GM12878 (cell line): Measurements from ENCODE around the gene NUB1. TPM values are rescaled to one million over a fixed set of nuclear protein-coding genes. Genes with fewer than 3 reads are reported as not detected.

Source experiments
- ATAC-seq: fragments of 200-7000 bp; cut with Tn5 transposase; 3 replicates; pipeline ENCODE4 v1.9.1; 2020; ENCODE audit warnings: mild to moderate bottlenecking, moderate library complexity
- BruUV-seq: library from RNA; stranded (reverse); fragments of 400-500 nt; replicated peaks from 2 replicates; lab custom pipeline; 2021; lab: Mats Ljungman, UMichigan
- CTCF ChIA-PET: fragments of 300-600 bp; sonication (Branson Sonifier 250); formaldehyde crosslinking; extraction: SDS; loops from one replicate; lab custom pipeline; 2021; ENCODE audit warnings: inconsistent platforms; lab: Yijun Ruan, JAX
- POLR2A ChIA-PET: fragments of 350-600 bp; formaldehyde crosslinking; extraction: SDS; loops from one replicate; lab custom pipeline; 2021; ENCODE audit warnings: inconsistent platforms; lab: Charles Lee
- RAD21 ChIA-PET: fragments of 300-600 bp; sonication (Branson Sonifier 250); formaldehyde crosslinking; loops from one replicate; lab custom pipeline; 2023; ENCODE audit warnings: antibody characterized with exemption; ENCODE audit not compliant: unreplicated experiment; lab: Charles Lee
- SMC1A ChIA-PET: fragments of 300-600 bp; sonication (Branson Sonifier 250); formaldehyde crosslinking; loops from one replicate; lab custom pipeline; 2023; ENCODE audit not compliant: unreplicated experiment, uncharacterized antibody; lab: Charles Lee
- DNase-seq: peaks from one replicate; pipeline ENCODE4 v3.0.0-alpha.2; 2011; ENCODE audit warnings: low read depth, low spot score
- FAIRE-seq: peaks from 3 replicates; lab custom pipeline; 2011; peaks lifted over from hg19 to GRCh38; lab: Jason Lieb, UNC
- H2AFZ ChIP-seq: 2 replicates; pipeline ENCODE4 v1.6.0; 2011; ENCODE audit warnings: low read depth, low read length, control low read depth; ENCODE audit not compliant: control insufficient read depth
- H3K27ac ChIP-seq: 2 replicates; pipeline ENCODE4 v1.5.1; 2011; ENCODE audit warnings: control low read depth; ENCODE audit not compliant: control insufficient read depth, insufficient read depth
- H3K27me3 ChIP-seq, 2 experiments: replicated peaks in 1 of 2; 2 replicates each; pipeline versions ENCODE4 v1.6.0 to v1.6.1; 2011; ENCODE audit warnings: low read length in 1 of 2; ENCODE audit not compliant: control insufficient read depth in 2 of 2, insufficient read depth in 2 of 2
- H3K36me3 ChIP-seq, 2 experiments: 2 replicates each; pipeline ENCODE4 v1.5.1; 2011; ENCODE audit warnings: low read length in 1 of 2; ENCODE audit not compliant: control insufficient read depth in 2 of 2, insufficient read depth in 2 of 2
- H3K4me1 ChIP-seq: 2 replicates; pipeline ENCODE4 v1.6.1; 2011; ENCODE audit warnings: mild to moderate bottlenecking, low read length, moderate library complexity, mixed read lengths; ENCODE audit not compliant: control insufficient read depth, insufficient read depth
- H3K4me2 ChIP-seq: 2 replicates; pipeline ENCODE4 v1.6.0; 2011; ENCODE audit warnings: control low read depth; ENCODE audit not compliant: control insufficient read depth, insufficient read depth
- H3K4me3 ChIP-seq: fragments of 200-600 bp; sonication (generic); 2 replicates; pipeline ENCODE4 v1.5.1; 2016
- H3K79me2 ChIP-seq: 2 replicates; pipeline ENCODE4 v1.6.0; 2011; ENCODE audit warnings: low read length; ENCODE audit not compliant: control insufficient read depth, insufficient read depth
- H3K9ac ChIP-seq: 2 replicates; pipeline ENCODE4 v1.8.0; 2011; ENCODE audit warnings: low read length, control low read depth, mixed read lengths; ENCODE audit not compliant: control insufficient read depth, insufficient read depth
- H3K9me3 ChIP-seq: replicated peaks from 3 replicates; pipeline ENCODE4 v1.5.1; 2011; ENCODE audit warnings: mild to moderate bottlenecking, low read length; ENCODE audit not compliant: control insufficient read depth, insufficient read depth
- H4K20me1 ChIP-seq: 2 replicates; pipeline ENCODE4 v1.6.0; 2011; ENCODE audit not compliant: control insufficient read depth, insufficient read depth
- CREM ChIP-seq: IDR thresholded peaks from 2 replicates; pipeline ENCODE4 v1.6.1; 2014; ENCODE audit warnings: antibody characterized with exemption, low read depth
- GATAD2B ChIP-seq: fragments of 450-650 bp; conservative IDR thresholded peaks from 2 replicates; pipeline ENCODE4 v1.6.1; 2017; ENCODE audit warnings: low read depth, mild to moderate bottlenecking, moderate library complexity
- KDM1A ChIP-seq: fragments of 200-600 bp; sonication (generic); IDR thresholded peaks from 2 replicates; pipeline ENCODE4 v1.6.1; 2016; ENCODE audit warnings: borderline replicate concordance
- NFIC ChIP-seq: IDR thresholded peaks from 2 replicates; pipeline ENCODE4 v1.6.1; 2012; ENCODE audit warnings: low read depth, mild to moderate bottlenecking, inconsistent platforms, low read length, moderate library complexity
- RELA ChIP-seq: fragments of 450-650 bp; IDR thresholded peaks from 2 replicates; pipeline ENCODE4 v1.8.0; 2014; ENCODE audit warnings: borderline replicate concordance; ENCODE audit not compliant: partially characterized antibody
- RFX5 ChIP-seq: IDR thresholded peaks from 2 replicates; pipeline ENCODE4 v1.6.1; 2011; ENCODE audit warnings: low read depth, low read length, improper control_type of control experiment
- SPI1 ChIP-seq: IDR thresholded peaks from 2 replicates; pipeline ENCODE4 v1.6.1; 2011; ENCODE audit warnings: low read depth, mild to moderate bottlenecking, low read length, moderate library complexity, borderline replicate concordance; ENCODE audit not compliant: insufficient read depth
- ZBED1 ChIP-seq: IDR thresholded peaks from 2 replicates; pipeline ENCODE4 v1.6.1; 2016; ENCODE audit warnings: borderline replicate concordance
- WGBS: methylation state at CpG from one replicate; pipeline ENCODE4 v1.1.6; 2016; ENCODE audit warnings: low lambda C conversion rate; ENCODE audit not compliant: insufficient replicate concordance, insufficient coverage; ENCODE audit errors: missing lambda C conversion rate; 5-methylcytosine and 5-hydroxymethylcytosine counted together
- in situ Hi-C: fragments of 300-500 bp; cut with MboI; formaldehyde crosslinking; loops from 9 replicates; pipeline ENCODE4 v1.14.3; 2018; ENCODE audit warnings: mixed read lengths
- intact Hi-C: fragments of 100-400 bp; cut with micrococcal nuclease; formaldehyde crosslinking; loops from one replicate; pipeline ENCODE4 v1.14.2; 2022; ENCODE audit not compliant: unreplicated experiment
- polyA plus RNA-seq, 11 experiments: library from polyadenylated mRNA; depleted of rRNA in 4 of 11; unstranded in 6 of 11; stranded (reverse) in 5 of 11; fragments of >200 nt; fragmentation: Nextera tagmentation in 4 of 11; fragmentation: Illumina TruSeq in 1 of 11; extraction: Ambion mirVana in 4 of 11; extraction: Trizol in 1 of 11; gene quantifications; 1 replicate in 1 of 11; 2 replicates in 10 of 11; pipeline versions ENCODE4 v1.2.1 to v1.2.3, GENCODE V29; 2011 to 2016; ENCODE audit warnings: inconsistent platforms in 2 of 11, missing spikeins in 2 of 11, low read depth in 1 of 11
- total RNA-seq, 4 experiments: library from RNA; depleted of rRNA in 3 of 4; stranded (reverse); fragments of >200 nt in 3 of 4; fragmentation: Illumina TruSeq in 1 of 4; extraction: Trizol in 1 of 4; gene quantifications; 2 replicates each; pipeline versions ENCODE4 v1.2.1 to v1.2.3, GENCODE V29; 2013 to 2021
- TF ChIP-seq, protein P1 (sequence below): IDR thresholded peaks from 2 replicates; pipeline ENCODE4 v1.6.1; 2012; ENCODE audit warnings: mild to moderate bottlenecking, low read depth, low read length
- TF ChIP-seq, protein P2 (sequence below): fragments of 450-650 bp; IDR thresholded peaks from 2 replicates; pipeline ENCODE4 v1.6.1; 2016; ENCODE audit warnings: mild to moderate bottlenecking
- TF ChIP-seq, protein P3 (sequence below): fragments of 450-650 bp; IDR thresholded peaks from 2 replicates; pipeline ENCODE4 v1.6.1; 2014; ENCODE audit warnings: mild to moderate bottlenecking
- TF ChIP-seq, protein P4 (sequence below): IDR thresholded peaks from 2 replicates; pipeline ENCODE4 v1.6.1; 2011; ENCODE audit warnings: borderline replicate concordance, low read depth, mild to moderate bottlenecking, moderate library complexity, low read length; ENCODE audit not compliant: insufficient read depth, poor library complexity, severe bottlenecking
- TF ChIP-seq, protein P5 (sequence below): fragments of 450-650 bp; IDR thresholded peaks from 2 replicates; pipeline ENCODE4 v1.6.1; 2017; ENCODE audit warnings: mild to moderate bottlenecking

Gene NUB1
- total and polyA plus RNA-seq, 10 of the 15 experiments (the other 5 are each of a cell fraction or from before 2014, with no cell fraction given) = 24.1 to 102 (median 49.0) TPM

DNA sequence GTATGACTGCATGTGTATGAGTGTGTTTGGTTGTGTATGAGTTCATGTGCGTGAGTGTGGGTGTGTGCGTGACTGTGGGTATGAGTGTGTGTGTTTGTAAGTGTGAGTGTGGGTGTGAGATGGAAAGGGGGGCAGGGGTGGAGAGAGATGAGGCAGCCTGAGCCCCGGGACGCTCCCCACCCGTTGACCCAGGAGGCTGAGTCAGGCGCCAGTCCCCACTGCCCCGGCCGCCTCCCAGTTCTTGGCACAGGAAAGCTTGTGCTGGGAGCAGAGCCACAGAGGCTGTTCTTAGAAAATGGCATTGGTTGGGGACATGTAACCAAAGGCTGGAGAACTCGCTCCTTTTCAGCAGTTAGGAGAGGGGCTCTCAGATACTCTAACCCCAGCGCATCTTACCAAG is 27.8 kb upstream of the NUB1 start:
- FAIRE-seq (no peak), ATAC-seq (no peak), DNase-seq (no peak)
- Histone ChIP-seq H2AFZ (no peak overlapping the region), H3K27me3 (no peaks in the 10 kb centered on the region), H3K4me3 (no peak overlapping the region), H3K79me2 (no peaks in the 10 kb centered on the region), H3K27ac (no peak overlapping the region), H3K4me2 (no peak overlapping the region), H4K20me1 (no peaks in the 10 kb centered on the region), H3K9ac (no peak overlapping the region), H3K4me1 (no peaks in the 10 kb centered on the region), H3K36me3 (no peaks in the 10 kb centered on the region), H3K9me3 (peaks cover 4% of the 10 kb centered on the region; the same call in 2 of the 3 replicates)
- SMC1A ChIA-PET = interaction anchor here (1.1 to 6.3 kb wide), 2 partner anchors 39 to 109 kb away, joined by 3 to 152 read pairs; no protein-coding TSS in a partner anchor
- intact Hi-C loops = no loop called here
- WGBS = 80% methylated on average over 10 of the region's 10 CpGs
- RAD21 ChIA-PET = interaction anchor here (2.7 to 5.2 kb wide), 2 partner anchors 28 to 37 kb away, joined by 10 to 104 read pairs; partner anchors contain the start of gene NUB1
- CTCF ChIA-PET = interaction anchor here (0.7 to 7.4 kb wide), 7 partner anchors 28 to 171 kb away, joined by 3 to 252 read pairs (median 16); partner anchors contain the start of gene NUB1
- in situ Hi-C loops = no loop called here
- POLR2A ChIA-PET = no interaction called here
- no TSS peak for BruUV-seq
- TF ChIP-seq GATAD2B (no peak), SPI1 (no peak), RFX5 (no peak), NFIC (0 out of 2 replicates have a peak, but pooled peaks have one; percentile 27), CREM (no peak), KDM1A (no peak), ZBED1 (no peak), RELA (no peak)
- TF ChIP-seq, protein P1, sequence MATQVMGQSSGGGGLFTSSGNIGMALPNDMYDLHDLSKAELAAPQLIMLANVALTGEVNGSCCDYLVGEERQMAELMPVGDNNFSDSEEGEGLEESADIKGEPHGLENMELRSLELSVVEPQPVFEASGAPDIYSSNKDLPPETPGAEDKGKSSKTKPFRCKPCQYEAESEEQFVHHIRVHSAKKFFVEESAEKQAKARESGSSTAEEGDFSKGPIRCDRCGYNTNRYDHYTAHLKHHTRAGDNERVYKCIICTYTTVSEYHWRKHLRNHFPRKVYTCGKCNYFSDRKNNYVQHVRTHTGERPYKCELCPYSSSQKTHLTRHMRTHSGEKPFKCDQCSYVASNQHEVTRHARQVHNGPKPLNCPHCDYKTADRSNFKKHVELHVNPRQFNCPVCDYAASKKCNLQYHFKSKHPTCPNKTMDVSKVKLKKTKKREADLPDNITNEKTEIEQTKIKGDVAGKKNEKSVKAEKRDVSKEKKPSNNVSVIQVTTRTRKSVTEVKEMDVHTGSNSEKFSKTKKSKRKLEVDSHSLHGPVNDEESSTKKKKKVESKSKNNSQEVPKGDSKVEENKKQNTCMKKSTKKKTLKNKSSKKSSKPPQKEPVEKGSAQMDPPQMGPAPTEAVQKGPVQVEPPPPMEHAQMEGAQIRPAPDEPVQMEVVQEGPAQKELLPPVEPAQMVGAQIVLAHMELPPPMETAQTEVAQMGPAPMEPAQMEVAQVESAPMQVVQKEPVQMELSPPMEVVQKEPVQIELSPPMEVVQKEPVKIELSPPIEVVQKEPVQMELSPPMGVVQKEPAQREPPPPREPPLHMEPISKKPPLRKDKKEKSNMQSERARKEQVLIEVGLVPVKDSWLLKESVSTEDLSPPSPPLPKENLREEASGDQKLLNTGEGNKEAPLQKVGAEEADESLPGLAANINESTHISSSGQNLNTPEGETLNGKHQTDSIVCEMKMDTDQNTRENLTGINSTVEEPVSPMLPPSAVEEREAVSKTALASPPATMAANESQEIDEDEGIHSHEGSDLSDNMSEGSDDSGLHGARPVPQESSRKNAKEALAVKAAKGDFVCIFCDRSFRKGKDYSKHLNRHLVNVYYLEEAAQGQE = no peak
- TF ChIP-seq, protein P2, sequence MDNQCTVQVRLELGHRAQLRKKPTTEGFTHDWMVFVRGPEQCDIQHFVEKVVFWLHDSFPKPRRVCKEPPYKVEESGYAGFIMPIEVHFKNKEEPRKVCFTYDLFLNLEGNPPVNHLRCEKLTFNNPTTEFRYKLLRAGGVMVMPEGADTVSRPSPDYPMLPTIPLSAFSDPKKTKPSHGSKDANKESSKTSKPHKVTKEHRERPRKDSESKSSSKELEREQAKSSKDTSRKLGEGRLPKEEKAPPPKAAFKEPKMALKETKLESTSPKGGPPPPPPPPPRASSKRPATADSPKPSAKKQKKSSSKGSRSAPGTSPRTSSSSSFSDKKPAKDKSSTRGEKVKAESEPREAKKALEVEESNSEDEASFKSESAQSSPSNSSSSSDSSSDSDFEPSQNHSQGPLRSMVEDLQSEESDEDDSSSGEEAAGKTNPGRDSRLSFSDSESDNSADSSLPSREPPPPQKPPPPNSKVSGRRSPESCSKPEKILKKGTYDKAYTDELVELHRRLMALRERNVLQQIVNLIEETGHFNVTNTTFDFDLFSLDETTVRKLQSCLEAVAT = no peak
- TF ChIP-seq, protein P3, sequence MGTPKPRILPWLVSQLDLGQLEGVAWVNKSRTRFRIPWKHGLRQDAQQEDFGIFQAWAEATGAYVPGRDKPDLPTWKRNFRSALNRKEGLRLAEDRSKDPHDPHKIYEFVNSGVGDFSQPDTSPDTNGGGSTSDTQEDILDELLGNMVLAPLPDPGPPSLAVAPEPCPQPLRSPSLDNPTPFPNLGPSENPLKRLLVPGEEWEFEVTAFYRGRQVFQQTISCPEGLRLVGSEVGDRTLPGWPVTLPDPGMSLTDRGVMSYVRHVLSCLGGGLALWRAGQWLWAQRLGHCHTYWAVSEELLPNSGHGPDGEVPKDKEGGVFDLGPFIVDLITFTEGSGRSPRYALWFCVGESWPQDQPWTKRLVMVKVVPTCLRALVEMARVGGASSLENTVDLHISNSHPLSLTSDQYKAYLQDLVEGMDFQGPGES = no peak
- TF ChIP-seq, protein P4, sequence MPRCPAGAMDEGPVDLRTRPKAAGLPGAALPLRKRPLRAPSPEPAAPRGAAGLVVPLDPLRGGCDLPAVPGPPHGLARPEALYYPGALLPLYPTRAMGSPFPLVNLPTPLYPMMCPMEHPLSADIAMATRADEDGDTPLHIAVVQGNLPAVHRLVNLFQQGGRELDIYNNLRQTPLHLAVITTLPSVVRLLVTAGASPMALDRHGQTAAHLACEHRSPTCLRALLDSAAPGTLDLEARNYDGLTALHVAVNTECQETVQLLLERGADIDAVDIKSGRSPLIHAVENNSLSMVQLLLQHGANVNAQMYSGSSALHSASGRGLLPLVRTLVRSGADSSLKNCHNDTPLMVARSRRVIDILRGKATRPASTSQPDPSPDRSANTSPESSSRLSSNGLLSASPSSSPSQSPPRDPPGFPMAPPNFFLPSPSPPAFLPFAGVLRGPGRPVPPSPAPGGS = peak; percentile 89
- TF ChIP-seq, protein P5, sequence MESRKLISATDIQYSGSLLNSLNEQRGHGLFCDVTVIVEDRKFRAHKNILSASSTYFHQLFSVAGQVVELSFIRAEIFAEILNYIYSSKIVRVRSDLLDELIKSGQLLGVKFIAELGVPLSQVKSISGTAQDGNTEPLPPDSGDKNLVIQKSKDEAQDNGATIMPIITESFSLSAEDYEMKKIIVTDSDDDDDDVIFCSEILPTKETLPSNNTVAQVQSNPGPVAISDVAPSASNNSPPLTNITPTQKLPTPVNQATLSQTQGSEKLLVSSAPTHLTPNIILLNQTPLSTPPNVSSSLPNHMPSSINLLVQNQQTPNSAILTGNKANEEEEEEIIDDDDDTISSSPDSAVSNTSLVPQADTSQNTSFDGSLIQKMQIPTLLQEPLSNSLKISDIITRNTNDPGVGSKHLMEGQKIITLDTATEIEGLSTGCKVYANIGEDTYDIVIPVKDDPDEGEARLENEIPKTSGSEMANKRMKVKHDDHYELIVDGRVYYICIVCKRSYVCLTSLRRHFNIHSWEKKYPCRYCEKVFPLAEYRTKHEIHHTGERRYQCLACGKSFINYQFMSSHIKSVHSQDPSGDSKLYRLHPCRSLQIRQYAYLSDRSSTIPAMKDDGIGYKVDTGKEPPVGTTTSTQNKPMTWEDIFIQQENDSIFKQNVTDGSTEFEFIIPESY = no peak
